ENCODE data around the gene DMWD. TPM values are rescaled to one million over a fixed set of nuclear protein-coding genes. Genes with fewer than 3 reads are reported as not detected.

Gene DMWD, protein sequence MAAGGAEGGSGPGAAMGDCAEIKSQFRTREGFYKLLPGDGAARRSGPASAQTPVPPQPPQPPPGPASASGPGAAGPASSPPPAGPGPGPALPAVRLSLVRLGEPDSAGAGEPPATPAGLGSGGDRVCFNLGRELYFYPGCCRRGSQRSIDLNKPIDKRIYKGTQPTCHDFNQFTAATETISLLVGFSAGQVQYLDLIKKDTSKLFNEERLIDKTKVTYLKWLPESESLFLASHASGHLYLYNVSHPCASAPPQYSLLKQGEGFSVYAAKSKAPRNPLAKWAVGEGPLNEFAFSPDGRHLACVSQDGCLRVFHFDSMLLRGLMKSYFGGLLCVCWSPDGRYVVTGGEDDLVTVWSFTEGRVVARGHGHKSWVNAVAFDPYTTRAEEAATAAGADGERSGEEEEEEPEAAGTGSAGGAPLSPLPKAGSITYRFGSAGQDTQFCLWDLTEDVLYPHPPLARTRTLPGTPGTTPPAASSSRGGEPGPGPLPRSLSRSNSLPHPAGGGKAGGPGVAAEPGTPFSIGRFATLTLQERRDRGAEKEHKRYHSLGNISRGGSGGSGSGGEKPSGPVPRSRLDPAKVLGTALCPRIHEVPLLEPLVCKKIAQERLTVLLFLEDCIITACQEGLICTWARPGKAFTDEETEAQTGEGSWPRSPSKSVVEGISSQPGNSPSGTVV
- total RNA-seq, result 31.2 TPM

DNA sequence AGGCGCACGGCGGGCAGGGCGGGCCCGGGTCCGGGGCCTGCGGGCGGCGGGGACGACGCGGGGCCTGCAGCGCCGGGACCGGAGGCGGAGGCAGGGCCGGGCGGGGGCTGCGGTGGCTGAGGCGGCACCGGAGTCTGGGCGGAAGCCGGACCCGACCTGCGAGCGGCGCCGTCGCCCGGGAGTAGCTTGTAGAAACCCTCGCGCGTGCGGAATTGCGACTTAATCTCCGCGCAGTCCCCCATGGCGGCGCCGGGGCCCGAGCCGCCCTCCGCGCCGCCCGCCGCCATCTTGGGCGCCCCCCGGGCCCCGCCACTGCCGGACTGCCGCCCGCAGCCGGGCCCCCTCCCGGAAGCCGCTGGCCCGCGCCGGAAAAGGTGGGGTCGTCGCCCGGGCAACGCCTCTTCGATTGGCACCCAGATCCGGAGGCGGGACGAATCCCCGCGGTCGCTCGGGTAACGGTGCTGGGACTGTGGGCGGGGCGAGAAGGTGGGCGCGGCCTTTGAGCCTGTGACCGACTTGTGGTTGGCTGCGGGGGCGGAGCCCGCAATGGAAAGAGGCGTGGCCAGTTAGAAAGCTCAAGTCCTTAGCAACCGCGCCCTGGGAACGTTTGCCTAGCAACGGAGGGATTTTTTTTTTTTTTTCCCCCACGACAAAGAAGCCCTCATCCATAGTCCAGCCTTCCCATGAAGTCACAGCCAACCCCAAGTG lies at the start of gene DMWD:
DMWD (minus strand) TSS at position 376 of the 708 bp plus-strand sequence; CDS start at position 287, 89 bp downstream.
- TF ChIP-seq, protein P1, sequence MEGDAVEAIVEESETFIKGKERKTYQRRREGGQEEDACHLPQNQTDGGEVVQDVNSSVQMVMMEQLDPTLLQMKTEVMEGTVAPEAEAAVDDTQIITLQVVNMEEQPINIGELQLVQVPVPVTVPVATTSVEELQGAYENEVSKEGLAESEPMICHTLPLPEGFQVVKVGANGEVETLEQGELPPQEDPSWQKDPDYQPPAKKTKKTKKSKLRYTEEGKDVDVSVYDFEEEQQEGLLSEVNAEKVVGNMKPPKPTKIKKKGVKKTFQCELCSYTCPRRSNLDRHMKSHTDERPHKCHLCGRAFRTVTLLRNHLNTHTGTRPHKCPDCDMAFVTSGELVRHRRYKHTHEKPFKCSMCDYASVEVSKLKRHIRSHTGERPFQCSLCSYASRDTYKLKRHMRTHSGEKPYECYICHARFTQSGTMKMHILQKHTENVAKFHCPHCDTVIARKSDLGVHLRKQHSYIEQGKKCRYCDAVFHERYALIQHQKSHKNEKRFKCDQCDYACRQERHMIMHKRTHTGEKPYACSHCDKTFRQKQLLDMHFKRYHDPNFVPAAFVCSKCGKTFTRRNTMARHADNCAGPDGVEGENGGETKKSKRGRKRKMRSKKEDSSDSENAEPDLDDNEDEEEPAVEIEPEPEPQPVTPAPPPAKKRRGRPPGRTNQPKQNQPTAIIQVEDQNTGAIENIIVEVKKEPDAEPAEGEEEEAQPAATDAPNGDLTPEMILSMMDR (IDR thresholded peaks at IDR 0.05), result no peak
- peak in 1 of 2 donors; percentile 69 for TF ChIP-seq POLR2A (IDR thresholded peaks at IDR 0.05)
- peak; percentile 62 to 69 for TF ChIP-seq POLR2AphosphoS5 (IDR thresholded peaks at IDR 0.05; ENCODE audit: insufficient read depth in 1 of 2, low read depth in 1 of 2)
- Histone ChIP-seq H3K9me3 (no peaks in the 10 kb centered on the region), H3K4me3 (peak within 1 kb of the TSS; percentile 65 to 82), H3K27ac (peak within 1 kb of the TSS; percentile 62), H3K4me1 (peaks cover 23% of the 10 kb centered on the region), H3K27me3 (no peaks in the 10 kb centered on the region), H3K36me3 (peaks cover 0 to 32% of the 10 kb centered on the region in 2 donors)
- intact Hi-C loops (cut with DNase I), result no loop called here
- DNase-seq (ENCODE audit: extremely low spot score in 2 of 2), result peak in 1 of 2 donors; percentile 98

DNA sequence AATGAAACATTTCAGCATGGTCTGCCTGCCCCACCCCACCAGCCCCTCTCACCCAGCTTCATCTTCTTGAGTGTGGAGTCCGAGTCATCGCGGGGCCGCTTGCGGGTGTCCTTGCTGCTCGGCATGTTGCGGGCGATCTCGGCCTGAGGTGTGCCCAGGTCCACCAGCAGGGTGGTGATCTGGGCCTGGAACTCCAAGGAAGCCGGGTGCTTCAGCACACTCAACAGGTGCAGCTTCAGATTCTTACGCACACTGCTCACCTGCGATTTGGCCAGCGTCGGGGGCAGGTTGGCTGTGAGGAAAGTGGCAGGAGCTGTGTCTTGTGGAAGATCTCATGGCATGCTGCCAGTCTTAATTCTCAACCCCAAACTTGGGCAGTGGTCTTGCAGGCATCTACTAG lies 49.6 kb upstream of the DMWD start:
- peak in 1 of 2 donors; percentile 54 for DNase-seq (ENCODE audit: extremely low spot score in 2 of 2)
- Histone ChIP-seq H3K27ac (no peak overlapping the region), H3K27me3 (no peaks in the 10 kb centered on the region), H3K4me3 (no peak overlapping the region), H3K36me3 (peaks cover 0 to 90% of the 10 kb centered on the region in 2 donors), H3K9me3 (no peaks in the 10 kb centered on the region), H3K4me1 (no peaks in the 10 kb centered on the region)
- intact Hi-C loops (cut with DNase I), result no loop called here
- TF ChIP-seq, protein P1 (IDR thresholded peaks at IDR 0.05), result no peak
- no peak for TF ChIP-seq POLR2A (IDR thresholded peaks at IDR 0.05)
- TF ChIP-seq POLR2AphosphoS5 (IDR thresholded peaks at IDR 0.05; ENCODE audit: insufficient read depth in 1 of 2, low read depth in 1 of 2), result no peak

DNA sequence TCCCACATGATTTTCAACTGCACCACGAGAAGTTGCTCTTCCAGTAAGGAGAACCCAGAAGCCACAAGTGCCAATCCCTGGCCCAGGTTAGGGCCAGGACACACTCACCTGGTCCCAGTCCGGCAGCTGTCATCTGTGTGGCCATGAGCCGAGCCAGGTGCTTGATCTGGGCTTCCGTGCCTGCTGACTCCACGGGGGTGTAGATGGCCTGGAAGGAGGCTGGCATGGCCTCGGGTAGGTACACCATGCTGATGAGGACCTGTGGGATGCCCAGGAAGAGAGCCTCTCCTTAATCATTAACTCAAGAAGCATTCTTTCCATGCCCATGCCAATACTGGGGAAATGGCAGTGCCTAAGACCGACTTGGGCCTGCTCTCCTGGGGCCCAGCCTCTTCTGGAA lies 42.3 kb upstream of the DMWD start:
- peak in 1 of 2 donors; percentile 56 for DNase-seq (ENCODE audit: extremely low spot score in 2 of 2)
- H3K36me3 ChIP-seq, result peaks cover 3 to 90% of the 10 kb centered on the region in 2 donors
- no peak overlapping the region for H3K27ac ChIP-seq
- intact Hi-C loops (cut with DNase I), result no loop called here
- TF ChIP-seq POLR2AphosphoS5 (IDR thresholded peaks at IDR 0.05; ENCODE audit: insufficient read depth in 1 of 2, low read depth in 1 of 2) (no peak), POLR2A (IDR thresholded peaks at IDR 0.05) (no peak)
- TF ChIP-seq, protein P1 (IDR thresholded peaks at IDR 0.05), result no peak
- no peaks in the 10 kb centered on the region for H3K27me3 ChIP-seq
- H3K4me3 ChIP-seq, result no peak overlapping the region
- no peaks in the 10 kb centered on the region for H3K9me3 ChIP-seq
- H3K4me1 ChIP-seq, result no peaks in the 10 kb centered on the region

DNA sequence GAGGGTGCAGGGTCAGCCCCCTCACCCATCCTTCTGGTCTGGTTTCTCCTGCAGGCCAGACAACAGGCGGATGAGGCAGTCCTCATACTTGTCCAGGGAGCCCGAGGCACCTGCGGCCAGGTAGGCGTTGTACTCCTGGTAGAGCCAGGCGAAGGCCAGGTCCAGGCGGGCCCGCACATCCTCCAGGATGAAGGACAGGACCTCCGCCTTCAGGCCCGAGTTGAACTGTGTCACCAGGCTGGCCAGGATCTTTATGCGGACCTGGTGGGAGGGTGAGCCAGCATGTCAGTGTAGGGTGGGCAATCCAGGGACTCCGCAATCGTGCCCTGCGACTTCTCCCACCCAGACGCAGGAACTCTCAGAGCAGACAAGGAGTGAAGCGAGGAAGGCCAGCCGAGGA lies 36.3 kb upstream of the DMWD start:
- DNase-seq (ENCODE audit: extremely low spot score in 2 of 2), result peak in 1 of 2 donors; percentile 76
- no peaks in the 10 kb centered on the region for H3K4me1 ChIP-seq
- intact Hi-C loops (cut with DNase I), result no loop called here
- H3K9me3 ChIP-seq, result no peaks in the 10 kb centered on the region
- H3K27me3 ChIP-seq, result no peaks in the 10 kb centered on the region
- peaks cover 3 to 84% of the 10 kb centered on the region in 2 donors for H3K36me3 ChIP-seq
- TF ChIP-seq POLR2A (IDR thresholded peaks at IDR 0.05) (no peak), POLR2AphosphoS5 (IDR thresholded peaks at IDR 0.05; ENCODE audit: insufficient read depth in 1 of 2, low read depth in 1 of 2) (no peak)
- TF ChIP-seq, protein P1 (IDR thresholded peaks at IDR 0.05), result no peak
- H3K4me3 ChIP-seq, result no peak overlapping the region
- no peak overlapping the region for H3K27ac ChIP-seq

Data from vagina (tissue), 2 donors.